Activated CD8-positive, alpha-beta memory T cell treated with anti-CD3 and anti-CD28 coated beads for 36 hours (primary cell): Measurements from ENCODE around the gene WDR87. TPM values are rescaled to one million over a fixed set of nuclear protein-coding genes. Genes with fewer than 3 reads are reported as not detected.
"Not testable (repeated sequence)": the region's sequence is repeated elsewhere in the genome, so short reads cannot be mapped to it uniquely, and the experiment has no call there.

Source experiments
- CTCF ChIA-PET: fragments of 350-600 bp; sonication (Branson Sonifier 250); formaldehyde crosslinking; loops from one replicate; lab custom pipeline; 2021; ENCODE audit warnings: antibody characterized with exemption; lab: Charles Lee
- POLR2A ChIA-PET: fragments of 350-600 bp; sonication (Branson Sonifier 250); formaldehyde crosslinking; loops from one replicate; lab custom pipeline; 2021; ENCODE audit warnings: antibody characterized with exemption; lab: Charles Lee
- total RNA-seq, 2 experiments: library from RNA; stranded (reverse); gene quantifications; one replicate each; pipeline ENCODE4 v1.2.3, GENCODE V29; 2021

WDR87 gene
- total RNA-seq, 2 experiments from 2014 or later, result not detected

- ChIA-PET CTCF (interaction anchor here (0.6 to 1.9 kb wide), 38 partner anchors 10 to 485 kb away, joined by 3 to 11 read pairs (median 3); partner anchors contain the start of gene GGN), POLR2A (no interaction called here)
Observed at GRCh38 chr19:37902668-37903067, 3.7 kb downstream of the WDR87 start.

DNA sequence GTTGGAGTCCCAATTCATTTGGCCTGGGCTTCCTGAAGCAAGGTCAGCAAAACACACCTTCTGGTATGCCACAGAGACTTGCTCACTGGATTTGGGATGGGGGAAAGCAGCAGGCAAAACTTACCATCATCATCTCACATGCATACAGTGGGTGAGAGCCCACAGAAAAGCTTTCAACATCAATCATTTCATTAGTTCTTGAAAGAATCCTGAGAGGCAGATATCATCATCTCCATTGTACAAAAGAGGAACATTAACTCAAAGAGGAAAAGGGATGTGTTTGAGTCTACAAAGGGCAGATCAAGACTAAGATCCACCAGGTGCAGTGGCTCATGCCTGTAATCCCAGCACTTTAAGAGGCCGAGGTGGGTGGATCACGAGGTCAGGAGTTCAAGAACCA lies 6.4 kb downstream of the WDR87 start:
- ChIA-PET CTCF (interaction anchor here (0.8 to 0.9 kb wide), 2 partner anchors 243 to 474 kb away, joined by 4 read pairs; partner anchors contain the start of gene PSMD8), POLR2A (no interaction called here)

- CTCF ChIA-PET, result interaction anchor here (0.8 kb wide), 1 partner anchor 243 kb away, joined by 4 read pairs; no protein-coding TSS in a partner anchor
- POLR2A ChIA-PET, result no interaction called here
Observed at GRCh38 chr19:37899453-37899852, 6.9 kb downstream of the WDR87 start.

- ChIA-PET POLR2A (no interaction called here), CTCF (interaction anchor here (1.2 kb wide), 1 partner anchor 8 kb away, joined by 3 read pairs; no protein-coding TSS in a partner anchor)
Observed at GRCh38 chr19:37896180-37896579, 10.2 kb downstream of the WDR87 start.

- ChIA-PET CTCF (interaction anchor here (1.3 to 1.4 kb wide), 2 partner anchors 9 to 12 kb away, joined by 4 read pairs; partner anchors contain the start of gene WDR87), POLR2A (no interaction called here)
Observed at GRCh38 chr19:37893845-37894575, 12.4 kb downstream of the WDR87 start.

GRCh38 chr19:37886571-37886970 lies 19.8 kb downstream of the WDR87 start:
- ChIA-PET POLR2A (no interaction called here), CTCF (no interaction called here)

DNA sequence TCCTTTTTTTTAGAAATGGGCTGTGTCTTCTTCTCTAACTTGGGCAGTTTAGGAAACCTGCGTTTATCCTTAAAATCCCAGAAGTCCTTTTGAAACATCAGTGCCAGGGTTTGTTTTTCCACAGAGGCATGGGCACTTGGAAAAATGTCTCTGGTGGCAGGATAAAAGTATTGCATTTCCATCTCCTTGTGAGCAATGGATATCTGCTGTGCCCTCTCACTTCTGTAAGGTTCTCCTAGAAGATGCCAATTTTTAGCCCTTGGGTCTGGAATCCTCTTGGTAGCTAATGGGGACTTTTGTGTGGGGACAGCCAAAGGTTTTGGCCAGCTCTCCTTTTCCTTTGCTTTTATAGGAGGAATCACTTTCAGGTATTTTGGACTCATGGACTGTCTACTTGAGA lies 21.0 kb downstream of the WDR87 start:
- ChIA-PET CTCF (no interaction called here), POLR2A (no interaction called here)

GRCh38 chr19:37877147-37877546 lies 29.2 kb downstream of the WDR87 start:
- POLR2A ChIA-PET, result no interaction called here
- CTCF ChIA-PET, result no interaction called here

GRCh38 chr19:37876032-37876431 lies 30.4 kb downstream of the WDR87 start:
- ChIA-PET POLR2A (interaction anchor here (0.6 kb wide), 1 partner anchor 50 kb away, joined by 3 read pairs; no protein-coding TSS in a partner anchor), CTCF (no interaction called here)

DNA sequence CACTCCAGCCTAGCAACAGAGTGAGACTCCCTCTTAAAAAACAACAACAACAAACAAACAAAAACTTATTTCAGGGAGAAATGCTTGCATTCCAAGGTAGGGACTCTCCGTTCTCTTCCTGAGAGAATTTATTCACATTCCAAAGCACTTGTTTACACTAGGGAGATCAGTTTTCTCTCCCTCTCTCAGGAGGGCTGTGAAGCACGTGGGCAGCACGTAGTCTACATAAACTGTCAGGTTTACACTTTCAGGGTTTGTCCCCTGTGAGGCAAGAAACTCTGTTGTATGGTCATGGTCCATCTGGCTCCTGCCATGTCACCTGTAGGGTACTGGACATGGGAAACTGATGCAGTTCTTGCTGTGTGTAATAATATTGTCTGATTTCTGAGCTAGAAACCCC lies 31.6 kb downstream of the WDR87 start:
- POLR2A ChIA-PET, result no interaction called here
- CTCF ChIA-PET, result no interaction called here

GRCh38 chr19:37872383-37872782 lies 34.0 kb downstream of the WDR87 start:
- ChIA-PET CTCF (no interaction called here), POLR2A (no interaction called here)

- POLR2A ChIA-PET, result no interaction called here
- CTCF ChIA-PET, result no interaction called here
Observed at GRCh38 chr19:37869766-37870340, 36.5 kb downstream of the WDR87 start.

- CTCF ChIA-PET, result no interaction called here
- POLR2A ChIA-PET, result no interaction called here
Observed at GRCh38 chr19:37867831-37868230, 38.6 kb downstream of the WDR87 start.

GRCh38 chr19:37865930-37866329 lies 40.5 kb downstream of the WDR87 start:
- POLR2A ChIA-PET, CTCF ChIA-PET: not testable (repeated sequence)

GRCh38 chr19:37864501-37864900 lies 41.9 kb downstream of the WDR87 start:
- ChIA-PET CTCF (no interaction called here), POLR2A (no interaction called here)

- CTCF ChIA-PET, result no interaction called here
- POLR2A ChIA-PET, result no interaction called here
Observed at GRCh38 chr19:37855098-37855497, 51.3 kb downstream of the WDR87 start.

- CTCF ChIA-PET, result no interaction called here
- POLR2A ChIA-PET, result no interaction called here
Observed at GRCh38 chr19:37845932-37846331, 60.5 kb downstream of the WDR87 start.
